Lower leg skin (tissue), 3 donors: ENCODE results near the gene ZNF18.

ENCODE experiments used
- CTCF ChIP-seq, 3 donors: fragments of 450-650 bp; IDR thresholded peaks; one replicate each; pipeline ENCODE4 v1.5.1; 2016; ENCODE audit warnings: antibody characterized with exemption in 3 of 3, mild to moderate bottlenecking in 3 of 3, moderate library complexity in 2 of 3
- POLR2A ChIP-seq, 2 donors: fragments of 450-650 bp; IDR thresholded peaks; one replicate each; pipeline ENCODE4 v1.6.1; 2016 to 2017; ENCODE audit warnings: antibody characterized with exemption in 2 of 2, mild to moderate bottlenecking in 1 of 2, moderate library complexity in 1 of 2

GRCh38 chr17:11981862-11982261 is 15.4 kb downstream of the ZNF18 start:
- no peak for TF ChIP-seq POLR2A (IDR thresholded peaks at IDR 0.05)
- TF ChIP-seq CTCF (IDR thresholded peaks at IDR 0.05): no peak
